IPS-20b (cell line): ENCODE measurements around the gene STAU1.
"Not testable (repeated sequence)": the region's sequence is repeated elsewhere in the genome, so short reads cannot be mapped to it uniquely, and the experiment has no call there.

Experiments
- H3K27ac ChIP-seq: one replicate; pipeline ENCODE4 v1.5.1; 2013; ENCODE audit warnings: low read length
- H3K27me3 ChIP-seq: 2 replicates; pipeline ENCODE4 v1.6.1; 2013; ENCODE audit warnings: mild to moderate bottlenecking, low read length, inconsistent platforms; ENCODE audit not compliant: insufficient read depth
- H3K36me3 ChIP-seq: 2 replicates; pipeline ENCODE4 v1.6.1; 2013; ENCODE audit warnings: low read depth, mild to moderate bottlenecking, inconsistent platforms, low read length, moderate library complexity; ENCODE audit not compliant: insufficient read depth
- H3K4me1 ChIP-seq: 2 replicates; pipeline ENCODE4 v1.6.1; 2013; ENCODE audit warnings: mild to moderate bottlenecking, control low read depth, inconsistent platforms, low read length, moderate library complexity; ENCODE audit not compliant: insufficient read depth
- H3K4me3 ChIP-seq: 2 replicates; pipeline ENCODE4 v1.5.1; 2013; ENCODE audit warnings: mild to moderate bottlenecking, low read length, inconsistent platforms
- H3K9ac ChIP-seq: 2 replicates; pipeline ENCODE4 v1.6.1; 2013; ENCODE audit warnings: low read depth, mild to moderate bottlenecking, inconsistent platforms, low read length, moderate library complexity
- H3K9me3 ChIP-seq: 2 replicates; pipeline ENCODE4 v1.6.1; 2013; ENCODE audit warnings: mild to moderate bottlenecking, low read depth, low read length, inconsistent platforms; ENCODE audit not compliant: insufficient read depth

Gene STAU1

DNA sequence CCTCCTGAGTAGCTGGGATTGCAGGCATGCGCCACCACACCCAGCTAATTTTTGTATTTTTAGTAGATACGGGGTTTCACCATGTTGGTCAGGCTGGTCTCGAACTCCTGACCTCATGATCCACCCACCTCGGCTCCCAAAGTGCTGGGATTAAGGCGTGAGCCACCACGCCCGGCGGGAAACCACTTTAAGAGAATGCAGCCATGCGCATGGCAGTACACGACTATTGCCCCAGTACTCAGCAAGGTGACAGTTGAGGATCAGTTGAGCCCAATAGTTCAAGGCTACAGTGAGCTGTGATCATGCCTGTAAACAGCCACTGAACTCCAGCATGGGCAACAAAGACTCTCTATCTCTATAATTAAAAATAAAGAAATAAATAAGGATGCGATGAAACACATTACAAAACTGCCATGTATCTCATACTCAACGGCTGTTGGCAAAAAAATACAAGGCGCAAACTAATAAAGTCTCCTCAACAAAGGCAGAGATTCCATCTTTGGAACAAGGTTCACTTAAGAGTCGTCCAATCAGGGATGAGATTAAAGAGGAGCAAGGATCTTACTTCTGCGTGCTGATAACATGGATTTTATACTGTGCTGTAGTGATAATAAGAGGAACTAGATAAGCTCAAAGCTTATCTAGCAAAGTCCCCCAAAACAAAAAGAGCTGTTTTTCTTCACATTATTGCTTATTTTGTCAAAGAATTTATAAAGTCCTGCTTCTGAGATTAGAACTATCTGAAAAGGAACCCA is 51.1 kb downstream of the STAU1 start:
- H3K27me3 ChIP-seq, result no peaks in the 10 kb centered on the region
- H3K27ac ChIP-seq, result no peak overlapping the region
- H3K9ac ChIP-seq, result no peak overlapping the region
- peaks cover 35% of the 10 kb centered on the region for H3K36me3 ChIP-seq
- H3K4me1 ChIP-seq, result 0 out of 2 replicates have a peak, but pooled peaks cover 2% of the 10 kb centered on the region
- no peaks in the 10 kb centered on the region for H3K9me3 ChIP-seq
- no peak overlapping the region for H3K4me3 ChIP-seq

- H3K9me3 ChIP-seq, H3K27ac ChIP-seq: not testable (repeated sequence)
- H3K36me3 ChIP-seq, result peaks cover 53% of the 10 kb centered on the region
These were observed 53.3 kb downstream of the STAU1 start for GRCh38 chr20:49134797-49135196.

GRCh38 chr20:49133571-49133970 is 54.6 kb downstream of the STAU1 start:
- H3K27ac ChIP-seq, result no peak overlapping the region

More at GRCh38 chr20:49134797-49135196, 53.3 kb downstream of the STAU1 start:
- not testable (repeated sequence) for H3K4me3 ChIP-seq, H3K9ac ChIP-seq, H3K4me1 ChIP-seq, H3K27me3 ChIP-seq

DNA sequence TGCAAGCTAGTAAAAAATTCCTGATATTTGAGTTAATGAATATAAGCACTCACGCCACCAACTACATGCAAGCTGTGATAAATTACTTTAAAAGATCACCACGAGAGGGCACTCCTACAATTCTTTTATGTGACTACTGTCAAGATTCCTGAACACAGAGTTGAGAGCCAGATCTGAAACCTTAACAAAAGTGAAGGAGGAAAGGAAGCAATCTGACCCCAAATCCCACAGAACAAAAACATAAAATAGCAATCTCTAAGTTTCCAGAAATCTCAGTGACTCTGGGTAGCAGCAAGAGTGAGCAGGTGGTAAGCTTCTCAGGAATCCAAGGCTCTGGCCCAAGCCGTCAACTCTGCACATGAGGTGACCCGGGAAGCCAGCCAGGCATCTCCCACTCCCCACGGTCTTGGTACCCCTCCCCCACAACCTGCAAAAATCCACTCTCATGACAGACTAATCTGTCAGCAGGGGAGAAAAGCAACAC is 55.1 kb downstream of the STAU1 start:
- H3K9me3 ChIP-seq, result no peaks in the 10 kb centered on the region
- no peak overlapping the region for H3K27ac ChIP-seq
- H3K9ac ChIP-seq, result no peak overlapping the region
- H3K4me3 ChIP-seq, result no peak overlapping the region
- H3K27me3 ChIP-seq, result no peaks in the 10 kb centered on the region
- 0 out of 2 replicates have a peak, but pooled peaks cover 2% of the 10 kb centered on the region for H3K4me1 ChIP-seq
- peaks cover 55% of the 10 kb centered on the region for H3K36me3 ChIP-seq

More at GRCh38 chr20:49133571-49133970, 54.6 kb downstream of the STAU1 start:
- H3K4me1 ChIP-seq, result 0 out of 2 replicates have a peak, but pooled peaks cover 2% of the 10 kb centered on the region
- H3K4me3 ChIP-seq, result no peak overlapping the region
- no peaks in the 10 kb centered on the region for H3K9me3 ChIP-seq
- peaks cover 53% of the 10 kb centered on the region for H3K36me3 ChIP-seq
- H3K27me3 ChIP-seq, result no peaks in the 10 kb centered on the region
- no peak overlapping the region for H3K9ac ChIP-seq

GRCh38 chr20:49123982-49124381 is 64.2 kb downstream of the STAU1 start:
- H3K4me1 ChIP-seq, result no peaks in the 10 kb centered on the region
- H3K9ac ChIP-seq, result no peak overlapping the region
- H3K4me3 ChIP-seq, result no peak overlapping the region
- peaks cover 59% of the 10 kb centered on the region for H3K36me3 ChIP-seq
- H3K27ac ChIP-seq, result no peak overlapping the region
- H3K27me3 ChIP-seq, result no peaks in the 10 kb centered on the region
- H3K9me3 ChIP-seq, result no peaks in the 10 kb centered on the region

GRCh38 chr20:49122920-49123319 is 65.2 kb downstream of the STAU1 start:
- Histone ChIP-seq H3K9ac (no peak overlapping the region), H3K36me3 (peaks cover 65% of the 10 kb centered on the region), H3K27me3 (no peaks in the 10 kb centered on the region), H3K27ac (no peak overlapping the region), H3K4me1 (no peaks in the 10 kb centered on the region), H3K4me3 (no peak overlapping the region), H3K9me3 (no peaks in the 10 kb centered on the region)

DNA sequence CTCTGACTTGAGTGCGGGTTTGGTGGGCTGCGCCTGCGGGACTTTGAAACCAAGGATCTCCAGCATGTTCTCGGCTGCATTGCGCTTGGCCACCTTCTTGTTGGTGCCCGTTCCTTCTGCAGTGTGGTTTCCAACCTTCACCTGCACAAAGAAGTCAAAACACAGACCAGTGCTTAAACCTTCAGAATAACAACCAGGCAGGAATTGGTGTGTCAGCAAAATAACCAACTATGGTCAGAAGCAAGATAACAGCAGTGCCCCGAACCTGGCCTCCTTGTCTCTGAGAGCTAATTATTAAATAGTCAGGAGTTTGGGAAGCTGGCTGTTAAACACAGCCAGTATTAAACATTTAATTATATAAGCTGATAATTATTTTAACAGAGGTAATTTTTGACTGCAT is 68.1 kb downstream of the STAU1 start:
- no peak overlapping the region for H3K9ac ChIP-seq
- no peak overlapping the region for H3K4me3 ChIP-seq
- no peak overlapping the region for H3K27ac ChIP-seq
- no peaks in the 10 kb centered on the region for H3K4me1 ChIP-seq
- no peaks in the 10 kb centered on the region for H3K9me3 ChIP-seq
- H3K27me3 ChIP-seq, result no peaks in the 10 kb centered on the region
- peaks cover 87% of the 10 kb centered on the region for H3K36me3 ChIP-seq

DNA sequence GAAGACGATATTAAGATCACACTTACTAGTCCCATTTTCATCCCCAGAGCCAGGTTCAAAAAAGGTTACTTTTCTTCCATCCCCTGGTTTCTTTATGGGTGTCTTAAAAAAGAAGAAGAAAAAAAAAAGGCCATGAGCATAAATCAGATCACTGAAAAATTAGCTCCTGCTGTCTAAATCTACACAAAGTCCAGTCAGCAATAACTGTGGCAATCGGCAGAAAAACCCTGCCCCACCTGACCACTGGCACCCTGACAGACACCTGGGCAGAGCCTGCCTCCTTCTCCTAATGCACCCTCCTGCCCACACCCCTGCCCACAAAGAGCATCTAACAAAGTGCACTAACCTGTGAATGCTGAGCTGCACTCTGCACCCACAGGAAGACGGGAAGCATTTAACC is 69.8 kb downstream of the STAU1 start:
- Histone ChIP-seq H3K27me3 (no peaks in the 10 kb centered on the region), H3K4me3 (no peak overlapping the region), H3K27ac (no peak overlapping the region), H3K36me3 (peaks cover 88% of the 10 kb centered on the region), H3K9me3 (no peaks in the 10 kb centered on the region), H3K4me1 (no peaks in the 10 kb centered on the region), H3K9ac (no peak overlapping the region)

DNA sequence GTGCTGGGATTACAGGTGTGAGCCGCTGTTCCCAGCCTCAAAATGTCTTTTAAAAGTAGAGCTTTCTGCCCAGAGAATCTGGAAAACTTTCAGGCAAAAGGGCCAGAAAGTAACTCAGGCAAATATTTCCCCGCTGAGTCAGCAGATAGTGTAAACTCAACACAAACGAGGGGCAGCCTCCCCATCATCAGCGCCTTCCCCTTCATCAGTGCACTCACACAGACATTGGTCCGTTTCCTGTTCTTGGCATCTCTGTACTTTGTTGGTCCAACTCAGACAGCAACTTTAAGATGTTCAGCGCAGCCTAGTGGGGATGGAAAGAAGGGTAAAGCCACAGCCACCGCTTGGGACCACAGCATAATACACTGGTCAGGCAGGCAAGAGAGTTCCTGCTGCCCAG is 72.6 kb downstream of the STAU1 start:
- Histone ChIP-seq H3K27ac (no peak overlapping the region), H3K36me3 (peaks cover 80% of the 10 kb centered on the region), H3K4me1 (no peaks in the 10 kb centered on the region), H3K27me3 (no peaks in the 10 kb centered on the region), H3K9ac (no peak overlapping the region), H3K9me3 (no peaks in the 10 kb centered on the region), H3K4me3 (no peak overlapping the region)

DNA sequence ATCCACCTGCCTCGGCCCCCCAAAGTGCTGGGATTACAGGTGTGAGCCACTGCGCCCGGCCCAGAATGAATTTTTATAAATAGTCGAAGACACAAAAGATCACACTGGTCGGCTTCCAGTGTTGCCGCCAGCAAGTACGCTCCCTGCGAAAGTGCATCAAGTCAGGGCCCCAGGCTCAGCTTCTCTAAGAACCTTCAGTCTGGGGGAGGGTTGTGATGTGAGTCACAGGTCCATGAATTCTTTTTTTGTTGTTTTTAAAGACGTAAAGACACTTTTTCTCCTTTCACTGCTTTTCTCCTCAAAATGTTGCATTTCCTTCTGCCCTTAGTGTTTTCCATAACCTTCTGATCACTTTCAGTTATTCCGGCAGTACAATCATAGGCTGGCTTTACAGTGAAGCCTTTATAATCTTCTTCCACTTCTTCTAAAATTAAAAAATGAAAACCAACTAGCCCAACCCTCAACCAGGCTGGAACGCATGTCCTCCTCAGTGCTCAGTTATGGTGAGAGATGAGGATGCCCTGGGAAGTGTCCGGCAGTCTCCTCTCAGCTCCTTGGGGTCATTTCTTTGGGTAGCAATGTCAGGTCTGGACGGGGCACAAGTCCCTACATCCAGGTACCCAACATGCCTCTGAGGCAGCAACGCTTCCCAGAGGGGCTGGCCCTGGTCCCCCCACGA is 75.4 kb downstream of the STAU1 start:
- Histone ChIP-seq H3K27me3 (no peaks in the 10 kb centered on the region), H3K27ac (no peak overlapping the region), H3K36me3 (peaks cover 51% of the 10 kb centered on the region)

DNA sequence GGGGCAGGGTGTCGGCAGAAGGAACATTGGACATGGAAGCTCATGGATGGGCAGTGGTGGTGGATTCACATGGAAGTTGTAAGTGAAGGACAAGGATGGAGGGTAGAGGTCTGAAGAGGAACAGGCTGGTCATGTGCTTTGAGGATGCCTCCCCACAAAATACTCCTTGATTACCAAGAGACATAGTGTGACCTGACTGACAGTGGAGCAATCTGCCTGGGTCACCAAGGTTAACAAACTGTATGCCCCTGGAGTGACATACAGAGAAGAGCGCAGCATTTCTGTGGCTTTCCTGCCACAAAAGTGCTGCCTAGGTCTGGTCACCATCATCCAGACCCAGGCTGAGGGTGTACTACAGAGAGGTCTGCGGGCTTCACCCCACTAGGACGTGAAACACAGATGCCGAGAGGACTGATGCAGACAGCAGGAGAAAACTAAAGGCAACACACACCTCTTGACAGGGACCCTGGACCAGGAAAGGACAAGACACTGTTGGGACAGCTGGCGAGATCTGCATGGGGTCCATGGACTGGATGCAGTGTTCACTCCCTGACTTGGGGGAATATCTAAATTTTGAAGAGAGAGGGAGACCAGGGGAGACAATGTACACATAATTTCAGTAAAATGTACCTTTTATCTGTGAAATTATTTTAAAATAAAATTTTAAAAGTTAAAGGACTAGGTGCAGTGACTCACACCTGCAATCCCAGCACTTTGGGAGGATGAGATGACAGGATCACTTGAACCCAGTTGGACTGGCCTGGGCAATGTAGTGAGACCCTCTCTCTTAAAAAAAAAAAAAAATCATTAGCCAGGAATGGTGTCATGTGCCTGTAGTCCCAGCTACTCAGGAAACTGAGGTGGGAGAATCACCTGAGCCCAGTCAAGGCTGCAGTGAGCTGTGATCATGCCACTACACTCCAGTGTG is 77.1 kb downstream of the STAU1 start:
- peaks cover 36% of the 10 kb centered on the region for H3K36me3 ChIP-seq
- no peaks in the 10 kb centered on the region for H3K27me3 ChIP-seq
- no peak overlapping the region for H3K4me3 ChIP-seq
- no peaks in the 10 kb centered on the region for H3K9me3 ChIP-seq
- no peaks in the 10 kb centered on the region for H3K4me1 ChIP-seq
- H3K9ac ChIP-seq, result no peak overlapping the region
- no peak overlapping the region for H3K27ac ChIP-seq

More for the DNA sequence above, 75.4 kb downstream of the STAU1 start:
- no peaks in the 10 kb centered on the region for H3K4me1 ChIP-seq
- H3K9me3 ChIP-seq, result no peaks in the 10 kb centered on the region
- H3K9ac ChIP-seq, result no peak overlapping the region
- no peak overlapping the region for H3K4me3 ChIP-seq
